ENCODE measurements around the gene TMEM127.
"Not testable (repeated sequence)": the region's sequence is repeated elsewhere in the genome, so short reads cannot be mapped to it uniquely, and the experiment has no call there.

Gene TMEM127

GRCh38 chr2:96240341-96241038 lies 25.3 kb downstream of the TMEM127 start:
- no peak for DNase-seq

- no peak for DNase-seq
These were observed 26.0 kb downstream of the TMEM127 start for GRCh38 chr2:96239745-96240264.

- DNase-seq: no peak
These were observed 26.7 kb downstream of the TMEM127 start for GRCh38 chr2:96239091-96239490.

- DNase-seq: no peak
These were observed 27.5 kb downstream of the TMEM127 start for GRCh38 chr2:96238266-96238665.

- no peak for DNase-seq
These were observed 28.9 kb downstream of the TMEM127 start for GRCh38 chr2:96236882-96237281.

- DNase-seq: no peak
These were observed 31.9 kb downstream of the TMEM127 start for GRCh38 chr2:96233880-96234316.

GRCh38 chr2:96233436-96233835 lies 32.4 kb downstream of the TMEM127 start:
- DNase-seq: no peak

- no peak for DNase-seq
These were observed 34.5 kb downstream of the TMEM127 start for GRCh38 chr2:96231316-96231715.

- no peak for DNase-seq
These were observed 40.7 kb downstream of the TMEM127 start for GRCh38 chr2:96225016-96225533.

- DNase-seq: not testable (repeated sequence)
These were observed 44.7 kb downstream of the TMEM127 start for GRCh38 chr2:96221106-96221505.

GRCh38 chr2:96219959-96220358 lies 45.8 kb downstream of the TMEM127 start:
- DNase-seq: not testable (repeated sequence)

- DNase-seq: no peak
These were observed 47.2 kb downstream of the TMEM127 start for GRCh38 chr2:96218508-96219131.

- DNase-seq: no peak
These were observed 51.2 kb downstream of the TMEM127 start for GRCh38 chr2:96214554-96214953.

GRCh38 chr2:96213379-96213778 lies 52.4 kb downstream of the TMEM127 start:
- DNase-seq: no peak

- no peak for DNase-seq
These were observed 53.5 kb downstream of the TMEM127 start for GRCh38 chr2:96212339-96212738.

GRCh38 chr2:96209729-96210085 lies 56.1 kb downstream of the TMEM127 start:
- DNase-seq: no peak

GRCh38 chr2:96209011-96209728 lies 56.6 kb downstream of the TMEM127 start:
- no peak for DNase-seq

- peak; percentile 97 for DNase-seq
These were observed 57.4 kb downstream of the TMEM127 start, which contains the start of gene STARD7 for GRCh38 chr2:96208143-96209010. TSS of gene STARD7 (minus strand) at chr2:96208827. CDS start at chr2:96208434, 393 bp downstream.

- no peak for DNase-seq
These were observed 58.0 kb downstream of the TMEM127 start for GRCh38 chr2:96207774-96208142.

- DNase-seq: peak; percentile 5
These were observed 58.6 kb downstream of the TMEM127 start for GRCh38 chr2:96207073-96207773.

GRCh38 chr2:96205888-96206287 lies 59.9 kb downstream of the TMEM127 start:
- no peak for DNase-seq
